Tibial artery (tissue), 4 donors: ENCODE data around the gene RBM20.

Experiments
- DNase-seq, 2 donors: peaks; one replicate each; pipeline ENCODE4 v3.0.0-alpha.2; 2019
- H3K27ac ChIP-seq, 2 donors: fragments of 200-600 bp; sonication (generic) in 1 of 2; 1 replicate in 1 of 2; 2 replicates in 1 of 2; pipeline ENCODE4 v1.5.1; 2018 to 2019; ENCODE audit warnings: mild to moderate bottlenecking in 1 of 2
- H3K27me3 ChIP-seq, 2 donors: fragments of 200-600 bp; sonication (generic) in 1 of 2; one replicate each; pipeline versions ENCODE4 v1.5.1 to v1.6.0; 2016 to 2019
- H3K36me3 ChIP-seq, 3 donors: fragments of 200-600 bp; sonication (generic) in 2 of 3; one replicate each; pipeline ENCODE4 v1.5.1; 2016 to 2019; ENCODE audit warnings: mild to moderate bottlenecking in 2 of 3
- H3K4me1 ChIP-seq, 4 donors: fragments of 200-600 bp; sonication (generic) in 2 of 4; 1 replicate in 3 of 4; 2 replicates in 1 of 4; pipeline ENCODE4 v1.5.1; 2016 to 2019
- H3K4me3 ChIP-seq, 2 donors: fragments of 200-600 bp; sonication (generic) in 1 of 2; 1 replicate in 1 of 2; 2 replicates in 1 of 2; pipeline ENCODE4 v1.5.1; 2018 to 2019; ENCODE audit warnings: mild to moderate bottlenecking in 2 of 2
- H3K9me3 ChIP-seq, 3 donors: fragments of 200-600 bp; sonication (generic) in 1 of 3; one replicate each; pipeline ENCODE4 v1.5.1; 2016 to 2019
- CTCF ChIP-seq, 2 experiments: fragments of 200-600 bp in 1 of 2; fragments of 450-650 bp in 1 of 2; IDR thresholded peaks; one replicate each; pipeline ENCODE4 v1.5.1; 2017 to 2019; ENCODE audit warnings: antibody characterized with exemption in 2 of 2, mild to moderate bottlenecking in 1 of 2, moderate library complexity in 1 of 2
- intact Hi-C: fragments of 100-400 bp; cut with DNase I; formaldehyde crosslinking; loops from one replicate; pipeline ENCODE4 v1.15.0; 2023; ENCODE audit warnings: low total_unique reads

The RBM20 gene

DNA sequence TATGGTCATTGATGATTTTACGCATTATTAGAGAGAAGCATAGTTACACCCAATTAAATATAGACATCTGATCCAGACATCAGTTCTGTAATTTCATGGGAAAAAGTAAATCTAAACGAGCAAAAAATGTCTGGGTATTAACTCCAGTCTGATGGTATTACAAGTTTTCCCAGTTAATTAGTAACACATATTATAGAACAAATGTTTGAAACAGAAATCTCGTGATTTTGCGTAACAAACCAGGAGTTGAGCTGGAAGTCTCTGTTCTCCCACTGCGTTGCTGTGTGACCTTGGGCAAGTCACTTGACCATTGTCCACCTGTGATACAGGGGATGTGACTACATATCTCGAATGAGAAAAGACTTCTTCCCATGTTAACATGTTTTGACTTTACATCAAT lies 43.3 kb downstream of the RBM20 start:
- Histone ChIP-seq H3K9me3 (no peaks in the 10 kb centered on the region), H3K36me3 (no peaks in the 10 kb centered on the region), H3K27me3 (no peaks in the 10 kb centered on the region), H3K4me1 (no peaks in the 10 kb centered on the region), H3K27ac (no peak overlapping the region), H3K4me3 (no peak overlapping the region)
- no peak for TF ChIP-seq CTCF (IDR thresholded peaks at IDR 0.05)
- intact Hi-C loops: no loop called here
- DNase-seq: no peak

DNA sequence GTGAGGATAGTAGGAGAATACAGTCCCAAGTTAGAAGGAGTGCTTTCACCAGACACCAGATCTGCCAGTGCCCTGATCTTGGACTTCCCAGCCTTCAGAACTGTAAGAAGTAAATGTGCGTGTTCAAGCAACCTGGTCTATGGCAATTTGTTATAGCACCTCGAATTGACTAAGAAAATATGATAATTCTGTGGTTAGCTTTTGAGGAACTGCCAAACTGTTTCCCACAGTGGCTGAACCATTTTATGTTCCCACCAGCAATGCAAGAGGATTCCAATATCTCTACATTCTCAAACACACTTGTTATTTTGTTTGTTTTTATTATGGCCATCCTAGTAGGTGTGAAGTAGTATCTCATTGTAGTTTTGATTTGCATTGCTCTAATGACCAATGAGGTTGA lies 47.0 kb downstream of the RBM20 start:
- no peak for TF ChIP-seq CTCF (IDR thresholded peaks at IDR 0.05)
- Histone ChIP-seq H3K36me3 (no peaks in the 10 kb centered on the region), H3K27me3 (no peaks in the 10 kb centered on the region), H3K4me3 (no peak overlapping the region), H3K9me3 (peaks cover 0 to 9% (median 0%) of the 10 kb centered on the region in 3 donors), H3K27ac (no peak overlapping the region), H3K4me1 (no peaks in the 10 kb centered on the region)
- intact Hi-C loops: no loop called here
- DNase-seq: no peak

DNA sequence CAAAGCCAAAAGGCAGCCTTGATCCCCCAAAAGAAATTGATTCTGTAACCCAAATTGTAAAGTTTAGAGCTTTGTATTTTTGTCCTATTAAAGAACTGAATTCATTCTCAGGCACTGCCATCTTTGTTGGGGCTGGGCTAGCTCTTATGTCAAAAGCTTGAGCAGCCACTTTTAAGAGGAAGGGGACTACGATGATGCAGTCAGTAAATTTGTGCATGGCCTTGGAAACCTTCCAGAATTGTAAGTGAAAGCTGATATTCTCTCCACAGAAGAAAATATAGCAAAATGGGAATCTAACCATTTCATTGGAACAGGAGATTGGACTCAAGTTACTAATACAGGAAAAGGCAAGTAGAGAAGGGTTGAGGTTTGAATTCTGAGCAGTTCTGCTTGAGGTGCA lies 50.1 kb downstream of the RBM20 start:
- intact Hi-C loops: no loop called here
- no peak for DNase-seq
- Histone ChIP-seq H3K27me3 (no peaks in the 10 kb centered on the region), H3K27ac (no peak overlapping the region), H3K36me3 (no peaks in the 10 kb centered on the region), H3K4me3 (no peak overlapping the region), H3K9me3 (peaks cover 0 to 9% (median 0%) of the 10 kb centered on the region in 3 donors), H3K4me1 (no peaks in the 10 kb centered on the region)
- TF ChIP-seq CTCF (IDR thresholded peaks at IDR 0.05): no peak

DNA sequence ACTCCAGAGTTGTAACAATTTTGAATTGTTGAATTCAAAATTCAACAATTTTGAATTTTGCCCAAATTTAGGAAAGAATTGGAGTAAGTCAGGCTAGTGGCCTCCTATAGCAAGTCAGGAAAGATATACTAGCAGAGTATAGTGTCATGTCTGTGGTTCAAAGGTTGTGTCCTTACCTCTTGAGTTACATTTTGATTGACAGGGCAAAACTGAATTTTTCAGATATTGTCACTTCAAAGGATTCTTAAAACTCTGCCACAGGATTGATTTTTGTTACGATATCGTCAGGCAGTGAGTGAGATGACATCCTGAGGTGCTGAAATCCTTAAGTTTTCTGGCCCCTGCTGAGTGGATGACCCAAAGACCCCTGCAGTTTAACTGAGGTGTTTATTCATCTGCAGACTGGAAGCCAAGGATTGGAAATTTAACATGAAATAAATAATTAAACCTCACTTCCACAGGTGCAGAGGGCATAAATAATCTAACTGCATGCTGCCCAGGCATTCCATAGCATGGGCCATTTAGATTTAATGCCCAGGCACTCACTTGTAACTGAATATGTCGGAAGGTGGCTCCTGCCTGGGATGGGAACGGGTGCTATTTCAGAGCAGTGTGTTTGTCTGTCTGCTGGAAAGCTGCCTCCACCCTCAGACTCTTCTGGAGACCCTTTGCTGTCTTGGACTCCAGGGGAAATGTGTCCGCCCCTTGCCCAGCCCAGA lies 50.8 kb downstream of the RBM20 start:
- TF ChIP-seq CTCF (IDR thresholded peaks at IDR 0.05): no peak
- intact Hi-C loops: no loop called here
- no peak for DNase-seq
- Histone ChIP-seq H3K27ac (no peak overlapping the region), H3K4me3 (no peak overlapping the region), H3K36me3 (no peaks in the 10 kb centered on the region), H3K4me1 (no peaks in the 10 kb centered on the region), H3K27me3 (no peaks in the 10 kb centered on the region), H3K9me3 (peaks cover 0 to 9% (median 0%) of the 10 kb centered on the region in 3 donors)

GRCh38 chr10:110695539-110695886 lies 51.4 kb downstream of the RBM20 start:
- Histone ChIP-seq H3K36me3 (no peaks in the 10 kb centered on the region), H3K27me3 (no peaks in the 10 kb centered on the region), H3K9me3 (peaks cover 0 to 9% (median 0%) of the 10 kb centered on the region in 3 donors), H3K4me1 (no peaks in the 10 kb centered on the region), H3K4me3 (no peak overlapping the region), H3K27ac (no peak overlapping the region)
- no peak for TF ChIP-seq CTCF (IDR thresholded peaks at IDR 0.05)
- no peak for DNase-seq
- intact Hi-C loops: no loop called here

DNA sequence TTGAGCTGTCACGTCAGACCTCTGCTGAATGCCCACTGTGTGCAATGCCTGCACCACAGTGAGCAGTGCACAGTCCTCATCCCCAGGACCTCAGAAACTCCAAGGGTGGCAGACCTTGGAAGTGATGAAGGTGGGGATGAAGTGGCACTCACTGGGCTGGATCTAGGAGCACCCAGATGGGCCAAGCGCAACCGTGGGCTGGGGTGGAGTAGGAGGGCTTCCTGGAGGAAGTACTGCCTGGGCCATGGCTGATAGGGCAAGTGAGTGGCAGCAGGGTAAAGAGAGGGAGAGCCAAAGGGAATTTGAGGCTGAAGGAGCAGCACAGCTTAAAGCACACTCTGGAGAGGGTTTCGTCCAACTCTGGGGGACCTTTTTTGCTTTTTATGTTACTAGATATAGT lies 52.3 kb downstream of the RBM20 start:
- Histone ChIP-seq H3K4me3 (no peak overlapping the region), H3K36me3 (no peaks in the 10 kb centered on the region), H3K27ac (no peak overlapping the region), H3K27me3 (no peaks in the 10 kb centered on the region), H3K9me3 (peaks cover 0 to 9% (median 0%) of the 10 kb centered on the region in 3 donors), H3K4me1 (no peaks in the 10 kb centered on the region)
- no peak for TF ChIP-seq CTCF (IDR thresholded peaks at IDR 0.05)
- intact Hi-C loops: no loop called here
- DNase-seq: no peak
